HG03565 (cell line): ENCODE measurements around the gene NDUFA8.
"Not testable (repeated sequence)": the region's sequence is repeated elsewhere in the genome, so short reads cannot be mapped to it uniquely, and the experiment has no call there.

Experiments used
- ATAC-seq: cut with Tn5 transposase; IDR thresholded peaks from one replicate; pipeline ENCODE4 v1.9.1; 2021; ENCODE audit warnings: mild to moderate bottlenecking, moderate library complexity; ENCODE audit not compliant: unreplicated experiment

Gene NDUFA8

DNA sequence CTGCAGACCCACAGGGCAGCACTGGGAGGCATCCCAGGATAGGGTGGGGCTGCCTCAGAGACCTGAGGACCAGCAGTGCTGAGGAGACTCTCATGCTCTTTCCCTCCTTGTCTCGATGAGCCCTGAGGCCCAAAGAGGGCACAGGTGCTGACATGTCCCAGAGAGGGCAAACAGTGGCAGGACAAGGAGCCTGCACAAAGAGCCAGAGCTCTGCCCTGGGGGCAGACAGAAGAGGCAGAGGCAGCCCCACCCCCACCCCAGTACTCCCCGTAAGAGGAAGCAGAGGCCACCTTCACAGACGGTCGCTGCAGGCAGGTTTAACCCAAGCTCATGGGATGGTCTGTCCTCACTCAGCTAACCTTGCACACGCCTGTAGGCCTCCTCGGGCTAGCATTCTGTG lies 37.1 kb downstream of the NDUFA8 start:
- no peak for ATAC-seq

DNA sequence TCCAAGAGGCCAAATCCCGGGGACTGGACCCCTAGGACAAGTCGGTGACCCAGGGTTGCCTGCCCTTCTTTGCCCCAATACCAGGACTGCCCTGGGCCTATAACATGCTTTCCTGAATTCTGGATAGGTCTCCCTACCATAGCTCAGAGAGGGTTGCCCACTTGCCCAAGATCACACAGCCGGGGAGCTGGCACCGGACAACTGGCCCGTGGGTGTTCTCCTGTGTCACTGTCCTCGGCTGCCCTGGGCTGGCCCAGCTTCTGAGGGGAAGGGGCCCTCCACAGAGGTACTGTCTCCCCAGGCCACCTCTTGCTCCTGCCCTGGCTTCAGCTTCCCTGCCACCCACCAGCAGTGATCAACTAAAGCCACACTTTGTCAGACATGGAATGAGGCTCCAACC lies 37.6 kb downstream of the NDUFA8 start:
- ATAC-seq, result no peak

DNA sequence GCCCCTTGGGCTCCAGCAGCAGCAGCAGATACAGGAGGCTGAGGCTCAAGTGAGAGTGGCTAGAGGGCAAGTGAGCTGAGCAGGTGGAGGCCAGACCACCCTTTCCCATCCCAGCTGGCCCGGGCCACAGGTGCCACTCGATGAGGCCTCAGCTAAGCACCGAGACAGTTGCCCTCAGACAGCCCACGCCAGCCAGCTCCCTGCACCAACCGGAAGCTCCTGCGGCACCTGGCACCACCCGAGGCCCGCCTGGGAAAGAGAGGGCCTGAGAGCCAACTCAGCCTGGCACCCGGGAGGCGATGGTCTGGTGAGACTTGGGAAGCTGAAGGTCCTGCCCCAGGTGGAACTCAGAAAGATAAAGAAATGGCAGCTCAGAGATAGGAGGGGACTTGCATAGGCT lies 38.2 kb downstream of the NDUFA8 start:
- ATAC-seq, result no peak

DNA sequence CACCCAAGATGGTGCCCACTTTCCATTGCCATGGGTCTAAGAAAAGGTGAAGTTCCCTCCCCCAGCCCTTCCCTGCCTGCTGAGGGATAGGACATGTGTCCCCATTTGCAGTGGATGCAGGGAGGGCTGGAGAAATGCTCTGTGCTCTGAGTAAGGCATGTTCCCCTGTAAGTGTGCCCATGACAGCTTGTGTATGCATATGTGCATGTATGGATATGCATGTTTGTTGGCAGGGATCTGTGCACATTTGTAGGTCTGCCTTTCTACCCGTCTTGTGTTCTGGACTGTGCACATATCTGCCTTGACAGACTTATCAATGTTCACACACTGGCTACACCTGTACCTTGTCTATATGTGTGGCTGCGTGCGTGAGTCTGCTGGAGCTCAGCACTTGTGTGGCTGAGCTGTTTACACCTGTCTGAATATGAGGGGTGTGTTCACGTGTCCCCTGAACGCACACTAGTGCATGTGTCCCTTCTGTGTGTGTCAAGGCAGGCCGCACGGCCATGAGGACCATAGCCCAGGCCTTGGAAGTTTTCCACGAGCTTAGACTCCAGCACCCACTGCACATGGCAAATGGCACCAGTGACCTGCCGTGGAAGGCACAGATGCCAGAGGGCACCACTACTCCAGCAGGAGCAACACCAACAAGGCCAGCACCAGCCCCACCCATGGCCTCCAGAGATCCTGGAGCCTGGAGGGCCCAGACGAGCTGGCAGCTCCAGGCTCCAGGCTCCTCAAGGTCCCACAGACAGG lies 39.1 kb downstream of the NDUFA8 start:
- ATAC-seq, result no peak

DNA sequence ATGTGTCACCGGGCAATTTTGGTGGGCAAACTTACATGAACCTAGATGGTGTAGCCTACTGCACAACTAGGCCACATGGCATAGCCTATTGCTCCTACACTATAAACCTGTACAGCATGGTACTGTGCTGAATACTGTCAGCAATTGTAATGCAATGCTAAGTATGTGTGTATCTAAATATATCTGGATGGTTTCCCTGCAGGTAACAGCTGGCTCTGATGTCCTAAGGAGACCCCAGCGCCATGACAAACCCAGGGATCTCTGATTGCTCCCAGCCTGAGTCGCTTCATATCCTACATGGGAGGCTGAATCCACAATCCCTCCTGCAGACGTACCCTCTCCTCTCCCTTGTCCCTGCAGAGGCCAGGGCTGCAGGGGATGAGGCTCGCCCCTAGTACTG lies 39.9 kb downstream of the NDUFA8 start:
- no peak for ATAC-seq

DNA sequence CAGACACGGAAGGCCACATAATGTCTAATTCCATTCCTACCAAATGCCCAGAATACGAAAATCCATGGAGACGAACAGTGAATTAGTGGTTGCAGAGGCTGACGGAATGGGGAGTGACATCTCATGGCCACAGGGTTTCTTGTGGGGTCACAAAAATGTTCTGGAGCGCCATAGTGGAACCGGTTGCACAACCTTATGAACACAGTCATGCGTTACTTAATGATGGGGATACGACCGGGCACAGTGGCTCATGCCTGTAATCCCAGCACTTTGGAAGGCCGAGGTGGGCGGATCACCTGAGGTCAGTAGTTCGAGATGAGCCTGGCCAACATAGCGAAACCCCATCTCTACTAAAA lies 40.4 kb downstream of the NDUFA8 start:
- ATAC-seq, result no peak

DNA sequence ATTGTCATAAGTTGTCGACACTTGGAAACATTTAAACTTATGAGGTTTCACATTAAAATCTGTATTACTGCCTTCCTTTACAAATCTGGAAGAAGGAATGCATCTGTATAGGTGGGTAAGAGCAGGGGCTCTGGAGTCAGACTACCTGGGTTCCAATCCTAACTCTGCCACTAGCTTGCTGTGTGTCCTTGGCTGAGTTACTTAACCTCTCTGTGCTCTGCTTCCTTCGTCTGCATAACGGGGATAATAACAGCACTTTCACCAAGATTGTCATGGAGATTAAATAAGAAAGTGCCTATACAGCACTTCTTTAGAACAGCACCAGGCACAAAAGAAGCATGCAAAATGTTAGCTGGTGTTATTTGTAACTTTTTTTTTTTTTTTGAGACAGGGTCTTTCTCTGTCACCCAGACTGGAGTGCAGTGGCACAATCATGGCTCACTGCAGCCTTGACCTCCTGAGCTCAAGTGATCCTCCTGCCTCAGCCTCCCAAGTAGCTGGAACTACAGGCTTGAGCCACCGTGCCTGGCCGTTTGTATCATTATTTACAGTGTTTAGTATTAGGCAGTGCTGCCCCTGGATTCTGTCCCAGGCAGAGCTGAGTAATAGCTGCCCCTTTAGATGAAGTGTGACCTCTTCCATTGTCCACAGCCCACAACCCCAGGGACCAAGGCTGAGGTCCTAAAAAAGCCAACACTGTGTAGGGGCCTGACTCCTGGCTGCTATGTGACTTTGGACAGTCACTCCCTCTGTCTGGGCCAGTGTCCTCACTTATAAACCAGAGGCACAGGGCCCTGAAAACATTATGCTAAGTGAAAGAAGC lies 41.0 kb downstream of the NDUFA8 start:
- ATAC-seq, result no peak

DNA sequence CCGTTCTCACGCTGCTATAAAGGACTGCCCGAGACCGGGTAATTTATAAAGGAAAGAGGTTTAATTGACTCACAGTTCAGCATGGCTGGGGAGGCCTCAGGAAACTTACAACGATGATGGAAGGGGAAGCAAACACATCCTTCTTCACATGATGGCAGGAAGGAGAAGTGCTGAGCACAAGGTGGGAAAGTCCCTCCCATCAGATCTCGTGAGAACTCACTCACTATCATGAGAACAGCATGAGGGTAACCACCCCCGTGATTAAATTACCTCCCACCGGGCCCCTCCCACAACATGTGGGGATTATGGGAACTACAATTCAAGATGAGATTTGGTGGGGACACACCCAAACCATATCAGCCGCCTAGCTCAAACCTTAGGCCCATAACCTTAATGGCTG lies 42.3 kb downstream of the NDUFA8 start:
- not testable (repeated sequence) for ATAC-seq

DNA sequence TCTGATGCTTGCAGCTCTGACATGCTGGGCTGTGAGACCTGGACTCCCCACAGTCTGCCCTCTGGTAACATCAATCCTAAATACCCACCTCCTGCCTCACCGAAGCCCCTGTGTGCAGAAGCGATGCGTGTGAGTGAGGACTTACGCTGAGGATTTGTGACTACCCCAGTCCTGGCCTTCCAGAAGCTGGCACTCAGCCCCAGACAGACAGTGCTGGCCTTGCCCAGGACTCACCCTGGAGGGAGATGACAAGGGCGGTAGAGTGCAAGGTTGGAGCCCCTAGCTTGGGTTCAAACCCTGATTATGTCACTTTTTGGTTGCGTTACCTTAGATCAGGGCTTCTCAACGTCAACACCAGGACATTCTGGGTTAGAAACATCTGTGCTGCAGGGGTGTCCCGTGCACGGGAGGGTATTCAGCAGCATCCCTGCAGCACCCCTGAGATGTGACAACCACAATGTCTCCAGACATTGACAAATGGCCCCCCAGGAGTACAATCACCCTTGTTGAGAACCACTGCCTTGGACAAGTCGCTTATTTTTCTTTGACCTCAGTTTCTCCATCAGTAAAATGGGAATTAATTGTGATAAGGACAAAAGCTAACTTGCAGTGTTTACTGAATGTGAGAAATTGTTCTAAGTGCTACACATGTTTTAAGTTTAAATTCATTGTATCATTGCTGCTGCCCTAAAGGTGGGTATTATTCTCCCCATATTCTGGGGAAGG lies 43.0 kb downstream of the NDUFA8 start:
- no peak for ATAC-seq

DNA sequence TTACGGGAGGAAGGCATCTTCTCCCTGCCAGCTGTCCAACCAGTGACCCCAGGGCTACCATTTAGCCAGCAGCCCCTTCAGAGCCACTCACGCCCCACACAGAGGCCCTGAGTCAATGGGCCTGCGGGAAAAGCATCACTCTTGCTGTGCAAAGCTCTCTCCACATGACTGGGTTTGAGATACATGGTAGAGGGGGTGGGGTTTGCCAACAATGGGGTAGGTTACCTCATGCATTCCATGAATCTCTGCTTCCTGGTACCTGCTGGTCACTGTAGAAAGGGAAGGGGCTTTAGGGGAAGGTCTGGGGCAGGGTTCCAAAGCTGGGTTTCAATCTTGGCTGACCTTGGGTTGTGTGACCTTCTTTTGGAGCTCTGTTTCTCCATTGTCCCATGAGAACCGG lies 43.5 kb downstream of the NDUFA8 start:
- ATAC-seq, result no peak

DNA sequence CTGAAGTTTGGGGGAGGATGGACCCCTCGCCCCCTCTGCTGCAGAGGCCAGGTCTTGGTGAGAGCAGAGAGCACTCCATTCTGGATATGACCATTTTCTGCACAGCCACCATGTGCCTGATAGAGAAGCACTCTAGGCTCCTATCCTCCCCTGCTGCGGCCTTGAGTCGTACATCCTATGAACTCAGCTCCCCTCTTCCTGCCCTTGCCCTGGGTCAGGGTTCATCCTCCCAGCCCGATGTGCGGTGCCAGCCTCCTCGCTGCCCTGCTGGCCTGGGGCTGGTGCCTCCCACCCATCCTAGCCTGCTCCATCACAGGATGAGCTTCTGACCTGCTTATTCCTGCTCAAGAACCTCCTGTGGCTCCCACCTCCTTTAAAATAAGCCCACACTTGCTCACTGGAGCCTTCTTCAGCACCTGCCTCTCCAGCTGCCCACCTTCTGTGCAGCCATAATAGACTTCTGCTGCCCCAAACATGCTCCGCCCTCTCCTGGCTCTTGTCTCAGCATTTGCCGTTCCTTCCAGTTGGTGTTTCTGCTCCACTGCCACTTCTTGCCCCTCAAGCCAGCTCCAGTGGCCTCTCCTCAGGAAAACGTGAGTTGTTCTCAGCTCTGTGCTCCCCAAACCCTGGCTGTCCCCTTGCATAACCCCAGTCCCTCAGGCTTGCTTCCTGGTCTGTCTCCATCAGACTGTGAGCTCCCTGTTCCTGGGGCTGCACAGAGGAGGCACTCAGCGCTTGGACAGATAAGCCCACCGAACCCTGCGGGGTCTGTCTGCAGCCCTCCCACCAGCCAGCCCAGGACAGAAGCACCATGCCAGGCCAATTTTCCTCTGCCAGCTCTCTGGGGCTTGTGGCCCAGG lies 44.2 kb downstream of the NDUFA8 start:
- ATAC-seq, result no peak

DNA sequence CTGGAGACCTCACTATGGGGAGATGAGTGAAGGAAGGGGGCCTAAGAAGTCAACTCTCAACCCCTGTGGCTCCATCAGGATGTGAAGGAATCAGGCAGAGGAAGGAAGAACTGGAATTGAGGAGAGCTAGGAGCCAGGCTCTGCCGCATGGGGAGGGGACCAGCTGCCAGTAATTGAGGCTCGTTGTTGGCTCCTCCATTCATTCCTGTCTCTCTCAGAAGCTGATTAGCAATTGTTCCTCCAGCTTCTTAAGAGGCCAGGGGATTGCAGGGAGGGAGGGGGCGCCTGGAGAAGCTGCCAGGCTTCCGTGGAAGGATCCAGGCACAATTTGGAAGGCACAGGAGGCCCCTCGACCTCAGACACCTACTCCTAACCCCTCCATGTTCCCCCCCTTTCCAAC lies 46.0 kb downstream of the NDUFA8 start:
- ATAC-seq, result no peak

DNA sequence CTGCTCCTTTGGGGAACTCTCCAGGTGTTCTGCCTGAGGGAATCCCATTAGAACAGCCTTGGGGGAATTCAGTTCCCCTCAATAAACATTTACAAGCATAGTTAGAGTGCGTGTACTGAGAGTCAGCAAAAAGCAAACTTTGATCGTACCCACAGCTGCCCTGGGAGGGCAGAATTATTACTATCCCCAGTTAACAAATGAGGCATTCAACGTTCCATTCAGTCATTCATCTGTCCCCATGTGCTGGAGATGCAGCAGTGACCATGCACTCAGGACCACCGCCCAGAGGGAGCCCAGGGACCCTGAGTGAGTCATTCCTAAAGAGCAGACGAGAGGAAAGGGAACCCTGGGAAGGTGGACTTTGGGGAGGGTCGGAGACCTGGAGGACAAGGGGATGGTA lies 47.3 kb downstream of the NDUFA8 start:
- no peak for ATAC-seq

DNA sequence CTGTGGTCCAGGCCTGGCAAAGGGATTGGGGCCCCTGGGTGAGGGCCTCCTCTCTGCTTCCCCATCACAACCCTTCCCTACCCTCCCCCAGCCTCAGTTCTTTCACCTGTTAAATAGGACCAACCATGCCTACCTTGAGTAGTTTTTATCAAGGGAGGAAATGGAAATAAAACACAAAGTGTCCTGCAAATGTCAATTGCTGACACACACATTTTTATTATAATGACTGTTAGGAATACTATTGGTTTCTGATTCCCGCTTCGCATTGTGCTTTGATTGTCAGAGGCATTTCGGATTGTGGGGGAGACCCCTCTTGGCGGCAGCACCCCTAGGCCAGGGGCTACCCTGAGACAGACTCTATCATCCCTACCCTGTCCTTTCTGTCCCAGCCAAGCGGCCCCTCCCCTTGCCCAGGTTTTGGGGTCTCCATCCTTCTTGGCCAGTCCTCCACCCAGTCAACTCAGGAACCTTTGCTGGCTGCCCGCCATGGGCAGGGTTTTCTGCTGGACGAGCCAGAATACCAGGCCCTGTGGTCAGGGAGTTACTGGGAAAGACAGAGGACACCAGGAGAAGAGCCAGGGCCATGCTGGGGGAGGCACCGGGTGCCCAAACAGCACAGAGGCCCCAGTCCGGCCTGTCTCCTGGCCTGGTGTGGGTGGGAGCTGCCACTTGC lies 48.0 kb downstream of the NDUFA8 start:
- no peak for ATAC-seq

DNA sequence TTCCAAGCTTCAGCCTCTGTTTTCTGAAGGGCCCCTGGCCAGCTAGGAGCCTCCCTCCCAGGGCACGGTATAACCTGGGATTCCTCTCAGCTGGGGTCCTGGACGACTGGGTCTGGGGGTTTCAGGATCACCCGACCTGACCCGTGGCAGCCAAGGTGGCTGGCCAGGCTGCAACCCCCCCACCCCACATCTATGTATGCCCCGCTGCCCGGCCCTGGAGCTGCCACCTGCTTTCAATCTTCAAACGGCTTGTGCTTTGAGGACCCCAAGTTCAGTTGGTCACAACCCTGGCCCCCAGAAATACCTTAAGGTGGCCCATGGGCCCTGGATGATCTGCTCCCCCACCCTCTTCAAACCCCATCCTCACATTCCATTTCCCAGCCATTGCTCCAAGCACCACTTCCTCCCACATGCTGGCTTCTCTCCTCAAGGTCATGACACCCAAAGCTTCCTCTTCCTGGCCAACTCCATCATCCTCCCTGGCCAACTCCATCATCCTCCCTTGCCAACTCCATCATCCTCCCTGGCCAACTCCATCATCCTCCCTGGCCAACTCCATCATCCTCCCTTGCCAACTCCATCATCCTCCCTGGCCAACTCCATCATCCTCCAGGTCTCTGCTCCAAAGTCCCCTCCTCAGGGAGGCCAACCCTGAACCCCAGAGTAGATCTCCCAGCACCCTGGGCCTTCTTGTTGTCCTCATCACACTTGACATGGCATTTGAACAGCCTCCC lies 49.3 kb downstream of the NDUFA8 start:
- ATAC-seq, result no peak

DNA sequence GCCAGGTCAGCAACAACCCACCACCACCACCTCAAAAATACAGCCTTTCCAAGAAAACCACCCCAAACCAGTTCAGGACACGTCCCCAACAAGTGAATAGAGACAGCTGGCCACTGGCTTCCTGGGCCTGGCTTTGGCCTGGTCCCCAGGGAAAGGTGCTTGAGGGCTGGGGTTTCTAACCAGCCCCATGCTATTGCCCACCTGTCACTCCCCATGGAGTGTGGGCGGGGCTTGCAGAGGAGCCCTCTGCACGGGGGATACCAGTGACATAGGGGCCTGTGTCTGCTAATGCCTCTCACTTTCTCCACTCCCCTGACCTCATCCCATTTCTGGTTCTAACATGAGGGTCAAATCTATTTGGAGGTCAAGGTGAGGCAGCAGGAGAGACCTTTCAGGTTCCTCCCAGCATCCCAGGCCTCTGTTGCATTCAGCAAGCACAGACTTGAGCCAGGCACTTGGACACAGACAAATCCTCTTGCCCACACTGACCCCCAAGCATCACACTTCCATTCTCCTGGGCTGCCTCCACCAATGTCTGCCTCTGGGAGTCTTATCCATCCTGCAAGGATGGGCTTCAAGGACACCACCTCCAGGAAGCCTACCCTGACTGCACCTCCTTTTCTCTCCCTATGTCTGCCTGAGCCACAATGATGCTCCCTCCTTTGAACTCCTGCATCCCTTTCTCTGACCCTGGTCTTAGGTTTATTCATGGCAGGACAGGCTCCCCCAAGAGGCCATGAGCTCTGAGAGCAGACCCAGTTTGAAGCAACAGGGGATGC lies 50.4 kb downstream of the NDUFA8 start:
- no peak for ATAC-seq

DNA sequence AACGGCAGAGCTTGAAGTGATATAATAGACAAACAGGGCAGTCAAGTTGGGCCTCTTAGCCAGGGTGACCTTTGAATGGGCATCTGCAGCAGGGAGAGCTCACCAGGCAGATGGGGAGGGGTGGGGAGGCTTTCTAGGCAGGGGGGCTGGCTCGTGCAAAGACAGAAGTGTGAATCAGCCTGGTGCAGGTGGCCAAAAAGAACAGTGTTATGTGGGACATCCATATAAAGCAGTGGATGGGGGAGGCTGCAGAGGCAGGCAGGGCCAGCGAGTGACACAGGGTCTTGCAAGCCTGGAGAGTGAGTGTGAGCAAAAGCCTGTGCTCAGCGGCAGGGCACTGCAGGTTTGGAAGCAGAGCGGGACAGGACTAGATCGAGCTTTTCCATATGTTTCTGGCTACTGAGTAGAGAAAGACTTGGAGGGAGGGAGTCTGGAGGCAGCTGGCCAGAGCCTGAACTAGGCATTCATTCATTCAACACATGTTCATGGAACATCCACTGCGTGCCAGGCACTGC lies 52.2 kb downstream of the NDUFA8 start:
- ATAC-seq, result no peak

DNA sequence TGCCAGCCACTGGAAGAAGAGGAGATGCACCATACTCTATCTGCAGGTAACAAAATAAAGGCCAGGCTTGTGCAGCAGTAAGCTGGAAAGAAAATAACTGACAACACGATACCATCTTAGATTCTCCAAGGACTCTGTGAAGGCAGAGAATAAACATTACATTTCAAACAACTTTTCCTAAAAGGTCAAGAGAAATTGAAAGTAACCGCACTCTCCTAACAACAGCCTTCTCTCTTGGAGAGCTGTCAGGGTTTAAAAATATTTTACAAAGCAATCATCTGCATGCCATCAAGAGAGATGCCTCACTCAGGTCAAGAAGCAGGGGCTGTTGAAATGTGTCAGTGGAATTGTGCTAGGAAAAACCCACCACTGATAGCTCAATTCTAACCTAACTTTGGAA lies 53.0 kb downstream of the NDUFA8 start:
- ATAC-seq, result no peak

DNA sequence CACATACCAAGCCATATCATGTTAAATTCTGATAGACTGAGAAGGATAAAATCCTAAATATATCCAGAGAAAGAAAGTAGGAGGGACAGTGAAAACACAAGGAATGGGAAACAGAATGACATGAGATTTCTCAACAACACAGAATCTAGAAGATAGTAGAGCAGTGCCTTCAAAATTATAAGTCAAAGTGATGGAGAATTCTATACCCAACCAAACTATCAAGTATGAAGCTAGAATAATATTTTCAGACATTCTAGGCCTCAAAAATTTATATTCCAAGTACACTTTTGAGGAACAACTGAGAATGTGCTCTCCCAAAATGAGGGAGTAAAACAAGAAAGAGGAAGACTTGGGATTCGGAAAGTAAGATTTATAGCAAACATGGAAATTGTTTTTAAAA lies 55.6 kb downstream of the NDUFA8 start:
- no peak for ATAC-seq
